ENCODE measurements around the gene FOXO3. TPM values are rescaled to one million over a fixed set of nuclear protein-coding genes. Genes with fewer than 3 reads are reported as not detected.

Gene FOXO3
- total RNA-seq, 4 donors from 2014 or later, result 29.9 to 66.1 (median 59.1) TPM

GRCh38 chr6:108562503-108562993, 1.8 kb downstream of the FOXO3 start:
- in situ Hi-C loops (cut with MboI; ENCODE audit: low pct_ligation_motif_present in 1 of 4, low pct_unique_long_range_greater_than_20kb in 1 of 4, low sequenced_read_pairs in 3 of 4), result loop anchor here in 1 of 4 donors (25.0 kb wide), 1 partner anchor 100 kb away; no protein-coding TSS in a partner anchor

GRCh38 chr6:108563292-108563691, 2.6 kb downstream of the FOXO3 start:
- no peak for DNase-seq
- peaks cover 0 to 13% (median 2%) of the 10 kb centered on the region in 4 donors for H3K36me3 ChIP-seq
- H3K4me1 ChIP-seq, result peaks cover 27 to 60% (median 46%) of the 10 kb centered on the region in 4 donors
- in situ Hi-C loops (cut with MboI; ENCODE audit: low pct_ligation_motif_present in 1 of 4, low pct_unique_long_range_greater_than_20kb in 1 of 4, low sequenced_read_pairs in 3 of 4) (loop anchor here in 1 of 4 donors (25.0 kb wide), 1 partner anchor 99 kb away; no protein-coding TSS in a partner anchor), intact Hi-C loops (cut with DNase I; ENCODE audit: low total_unique reads) (no loop called here)
- peak overlapping the region in 3 of 4 donors; percentile 72 to 97 (median 78) for H3K4me3 ChIP-seq
- no peaks in the 10 kb centered on the region for H3K9me3 ChIP-seq
- 71 to 75% methylated on average over 8 of the region's 8 CpGs for WGBS, 2 donors (ENCODE audit: low coverage in 1 of 2)
- no peak for TF ChIP-seq POLR2A (IDR thresholded peaks at IDR 0.05)
- TF ChIP-seq POLR2AphosphoS5 (IDR thresholded peaks at IDR 0.05), result no peak
- TF ChIP-seq CTCF (IDR thresholded peaks at IDR 0.05), result no peak
- no peak for TF ChIP-seq EP300 (IDR thresholded peaks at IDR 0.05; ENCODE audit: low read depth)
- peak overlapping the region; percentile 98 to 100 (median 99) for H3K27ac ChIP-seq
- no peaks in the 10 kb centered on the region for H3K27me3 ChIP-seq

More at GRCh38 chr6:108562503-108562993, 1.8 kb downstream of the FOXO3 start:
- no peaks in the 10 kb centered on the region for H3K27me3 ChIP-seq
- peaks cover 0 to 6% (median 0%) of the 10 kb centered on the region in 4 donors for H3K36me3 ChIP-seq
- H3K4me3 ChIP-seq, result peak overlapping the region; percentile 72 to 97 (median 82)
- H3K4me1 ChIP-seq, result peaks cover 26 to 54% (median 43%) of the 10 kb centered on the region in 4 donors
- DNase-seq, result peak; percentile 65
- H3K9me3 ChIP-seq, result no peaks in the 10 kb centered on the region
- 11 to 17% methylated on average over 1 to 17 of the region's 17 CpGs for WGBS, 2 donors (ENCODE audit: low coverage in 1 of 2)
- intact Hi-C loops (cut with DNase I; ENCODE audit: low total_unique reads), result no loop called here
- TF ChIP-seq EP300 (IDR thresholded peaks at IDR 0.05; ENCODE audit: low read depth) (no peak), POLR2AphosphoS5 (IDR thresholded peaks at IDR 0.05) (peak; percentile 55 to 87 (median 79)), POLR2A (IDR thresholded peaks at IDR 0.05) (peak; percentile 50), CTCF (IDR thresholded peaks at IDR 0.05) (peak in 2 of 5 experiments; percentile 9 to 31)
- peak overlapping the region; percentile 98 to 100 (median 99) for H3K27ac ChIP-seq

GRCh38 chr6:108564178-108564577, 3.5 kb downstream of the FOXO3 start:
- WGBS, 2 donors (ENCODE audit: low coverage in 1 of 2), result 33 to 49% methylated on average over 3 of the region's 3 CpGs
- Histone ChIP-seq H3K4me1 (peaks cover 27 to 69% (median 47%) of the 10 kb centered on the region in 4 donors), H3K9me3 (no peaks in the 10 kb centered on the region), H3K27ac (peak overlapping the region; percentile 98 to 100 (median 99)), H3K36me3 (peaks cover 0 to 18% (median 4%) of the 10 kb centered on the region in 4 donors), H3K27me3 (no peaks in the 10 kb centered on the region), H3K4me3 (peak overlapping the region in 1 of 4 donors; percentile 72)
- in situ Hi-C loops (cut with MboI; ENCODE audit: low pct_ligation_motif_present in 1 of 4, low pct_unique_long_range_greater_than_20kb in 1 of 4, low sequenced_read_pairs in 3 of 4), result loop anchor here in 1 of 4 donors (25.0 kb wide), 1 partner anchor 98 kb away; no protein-coding TSS in a partner anchor
- intact Hi-C loops (cut with DNase I; ENCODE audit: low total_unique reads), result no loop called here
- no peak for DNase-seq
- TF ChIP-seq POLR2A (IDR thresholded peaks at IDR 0.05) (no peak), POLR2AphosphoS5 (IDR thresholded peaks at IDR 0.05) (peak; percentile 17 to 50 (median 38)), EP300 (IDR thresholded peaks at IDR 0.05; ENCODE audit: low read depth) (no peak), CTCF (IDR thresholded peaks at IDR 0.05) (no peak)

- peak overlapping the region in 2 of 4 donors; percentile 20 to 72 for H3K4me3 ChIP-seq
- TF ChIP-seq EP300 (IDR thresholded peaks at IDR 0.05; ENCODE audit: low read depth), result no peak
- TF ChIP-seq CTCF (IDR thresholded peaks at IDR 0.05), result no peak
- TF ChIP-seq POLR2A (IDR thresholded peaks at IDR 0.05), result no peak
- no peak for TF ChIP-seq POLR2AphosphoS5 (IDR thresholded peaks at IDR 0.05)
- no peak for DNase-seq
- 29 to 48% methylated on average over 3 to 4 of the region's 4 CpGs for WGBS, 2 donors (ENCODE audit: low coverage in 1 of 2)
- H3K36me3 ChIP-seq, result peaks cover 0 to 27% (median 6%) of the 10 kb centered on the region in 4 donors
- in situ Hi-C loops (cut with MboI; ENCODE audit: low pct_ligation_motif_present in 1 of 4, low pct_unique_long_range_greater_than_20kb in 1 of 4, low sequenced_read_pairs in 3 of 4), result loop anchor here in 1 of 4 donors (25.0 kb wide), 1 partner anchor 97 kb away; no protein-coding TSS in a partner anchor
- no peaks in the 10 kb centered on the region for H3K27me3 ChIP-seq
- peak overlapping the region; percentile 98 to 100 (median 99) for H3K27ac ChIP-seq
- no peaks in the 10 kb centered on the region for H3K9me3 ChIP-seq
- intact Hi-C loops (cut with DNase I; ENCODE audit: low total_unique reads), result no loop called here
- peaks cover 27 to 75% (median 47%) of the 10 kb centered on the region in 4 donors for H3K4me1 ChIP-seq
Measured at GRCh38 chr6:108565091-108565766, 4.5 kb downstream of the FOXO3 start.
